ENCODE results near the gene IQUB.

DNA sequence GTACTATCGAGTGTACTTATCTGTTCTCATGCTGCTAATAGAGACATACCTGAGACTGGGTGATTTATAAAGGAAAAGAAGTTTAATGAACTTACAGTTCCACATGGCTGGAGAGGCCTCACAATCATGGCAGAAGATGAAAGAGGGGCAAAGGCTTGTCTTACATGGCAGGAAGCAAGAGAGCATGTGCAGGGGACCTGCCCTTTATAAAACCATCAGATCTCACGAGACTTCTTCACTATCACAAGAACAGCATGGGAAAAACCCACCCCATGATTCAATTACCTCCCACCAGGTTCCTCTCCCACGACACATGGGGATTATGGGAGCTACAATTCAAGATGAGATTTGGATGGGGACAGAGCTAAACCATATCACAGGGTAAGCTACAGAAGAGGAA is 18.8 kb upstream of the IQUB start:
- TF ChIP-seq CTCF (IDR thresholded peaks at IDR 0.05), result no peak
- TF ChIP-seq POLR2A (IDR thresholded peaks at IDR 0.05), result no peak

All from Peyer's patch (tissue), 4 donors.